Islet precursor cell (in vitro differentiated cells): ENCODE data around the gene UNC79.
A peak's percentile ranks its signal among the peaks of the same experiment; 100 is the strongest.

Experiments
- DNase-seq: peaks from one replicate; pipeline ENCODE4 v3.0.0-alpha.2; 2018

UNC79 gene

GRCh38 chr14:93712838-93713724, 282.3 kb downstream of the UNC79 start:
- peak; percentile 38 for DNase-seq

GRCh38 chr14:93713726-93714405, 283.1 kb downstream of the UNC79 start:
- peak; percentile 42 for DNase-seq

GRCh38 chr14:93714605-93715004, 283.9 kb downstream of the UNC79 start:
- DNase-seq = no peak

GRCh38 chr14:93715279-93715927, 284.7 kb downstream of the UNC79 start:
- DNase-seq = peak; percentile 44

- DNase-seq = peak; percentile 43
These were observed 285.4 kb downstream of the UNC79 start for GRCh38 chr14:93716002-93716745.

GRCh38 chr14:93716746-93717667, 286.3 kb downstream of the UNC79 start:
- DNase-seq = peak; percentile 42

GRCh38 chr14:93717668-93718320, 287.1 kb downstream of the UNC79 start:
- peak; percentile 27 for DNase-seq

GRCh38 chr14:93719256-93719655, 288.5 kb downstream of the UNC79 start:
- DNase-seq = peak; percentile 38

GRCh38 chr14:93720076-93720815, 289.5 kb downstream of the UNC79 start:
- DNase-seq = peak; percentile 41

- DNase-seq = peak; percentile 40
These were observed 290.3 kb downstream of the UNC79 start for GRCh38 chr14:93720981-93721483.

GRCh38 chr14:93723001-93723400, 292.3 kb downstream of the UNC79 start:
- peak; percentile 36 for DNase-seq

GRCh38 chr14:93725002-93725582, 294.4 kb downstream of the UNC79 start:
- DNase-seq = no peak

- no peak for DNase-seq
These were observed 295.3 kb downstream of the UNC79 start for GRCh38 chr14:93725993-93726392.

GRCh38 chr14:93727039-93727740, 296.5 kb downstream of the UNC79 start:
- no peak for DNase-seq

GRCh38 chr14:93727917-93728650, 297.3 kb downstream of the UNC79 start:
- no peak for DNase-seq

- no peak for DNase-seq
These were observed 297.9 kb downstream of the UNC79 start for GRCh38 chr14:93728651-93729016.

GRCh38 chr14:93729993-93730392, 299.3 kb downstream of the UNC79 start:
- DNase-seq = no peak

- DNase-seq = peak; percentile 67
These were observed 301.0 kb downstream of the UNC79 start for GRCh38 chr14:93731753-93732152.
